Astrocyte of the spinal cord (primary cell): ENCODE data around the gene MGAT5B.

Experiments used
- DNase-seq: peaks from one replicate; pipeline ENCODE4 v3.0.0; 2011; ENCODE audit warnings: low read depth, low spot score
- H3K4me3 ChIP-seq: 2 replicates; pipeline ENCODE4 v1.5.1; 2011; ENCODE audit warnings: low read depth, mild to moderate bottlenecking, low read length, moderate library complexity
- in situ Hi-C: cut with HindIII; loops from 2 replicates; pipeline ENCODE4 v1.10.0; 2017; ENCODE audit warnings: low sequenced_read_pairs
- TF ChIP-seq, protein P1 (sequence below): IDR thresholded peaks from 2 replicates; pipeline ENCODE4 v1.5.1; 2012; ENCODE audit warnings: low read depth, mild to moderate bottlenecking, low read length, inconsistent platforms

Gene MGAT5B

DNA sequence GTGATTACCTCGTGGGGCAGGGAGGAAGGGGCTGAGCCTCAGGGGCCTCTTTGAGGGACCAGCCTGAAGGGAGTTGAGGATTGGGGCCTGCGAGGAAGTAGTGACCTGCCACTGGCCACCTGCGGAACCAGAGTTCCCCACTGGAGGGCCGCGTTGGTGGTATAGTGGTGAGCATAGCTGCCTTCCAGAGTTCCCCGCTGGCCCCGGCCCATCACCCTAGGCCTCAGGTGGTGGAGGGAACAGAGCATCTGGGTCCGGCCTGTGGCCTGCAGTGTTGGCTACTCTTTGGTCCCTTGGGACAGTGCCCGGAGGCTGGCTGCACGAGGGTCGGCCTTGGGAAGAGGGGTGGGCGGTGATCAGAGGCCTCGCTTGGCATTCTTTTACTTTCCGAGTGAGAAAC is 20.5 kb downstream of the MGAT5B start:
- in situ Hi-C loops: no loop called here
- H3K4me3 ChIP-seq: no peak overlapping the region
- TF ChIP-seq, protein P1, sequence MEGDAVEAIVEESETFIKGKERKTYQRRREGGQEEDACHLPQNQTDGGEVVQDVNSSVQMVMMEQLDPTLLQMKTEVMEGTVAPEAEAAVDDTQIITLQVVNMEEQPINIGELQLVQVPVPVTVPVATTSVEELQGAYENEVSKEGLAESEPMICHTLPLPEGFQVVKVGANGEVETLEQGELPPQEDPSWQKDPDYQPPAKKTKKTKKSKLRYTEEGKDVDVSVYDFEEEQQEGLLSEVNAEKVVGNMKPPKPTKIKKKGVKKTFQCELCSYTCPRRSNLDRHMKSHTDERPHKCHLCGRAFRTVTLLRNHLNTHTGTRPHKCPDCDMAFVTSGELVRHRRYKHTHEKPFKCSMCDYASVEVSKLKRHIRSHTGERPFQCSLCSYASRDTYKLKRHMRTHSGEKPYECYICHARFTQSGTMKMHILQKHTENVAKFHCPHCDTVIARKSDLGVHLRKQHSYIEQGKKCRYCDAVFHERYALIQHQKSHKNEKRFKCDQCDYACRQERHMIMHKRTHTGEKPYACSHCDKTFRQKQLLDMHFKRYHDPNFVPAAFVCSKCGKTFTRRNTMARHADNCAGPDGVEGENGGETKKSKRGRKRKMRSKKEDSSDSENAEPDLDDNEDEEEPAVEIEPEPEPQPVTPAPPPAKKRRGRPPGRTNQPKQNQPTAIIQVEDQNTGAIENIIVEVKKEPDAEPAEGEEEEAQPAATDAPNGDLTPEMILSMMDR: no peak
- no peak for DNase-seq

DNA sequence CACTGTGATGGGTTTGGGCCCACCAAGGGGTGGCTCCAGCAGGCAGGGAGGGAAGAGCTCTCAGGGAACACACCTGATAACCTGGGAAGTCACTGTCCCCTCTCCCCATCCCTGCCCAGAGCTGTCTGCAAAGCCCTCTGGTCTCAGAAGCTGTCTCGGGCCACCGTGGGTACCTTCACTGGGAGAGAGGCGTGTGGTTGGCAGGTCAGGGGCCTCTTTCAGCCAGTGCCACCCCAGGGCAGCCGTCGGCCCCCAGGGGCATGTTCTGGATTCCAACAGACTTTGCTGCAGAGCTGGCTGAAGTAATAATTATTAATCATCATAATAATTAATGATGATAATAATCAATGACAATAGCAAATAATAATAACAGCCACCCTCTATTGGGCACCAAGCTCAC is 21.1 kb downstream of the MGAT5B start:
- DNase-seq: no peak
- no peak overlapping the region for H3K4me3 ChIP-seq
- TF ChIP-seq, protein P1: no peak
- in situ Hi-C loops: no loop called here

DNA sequence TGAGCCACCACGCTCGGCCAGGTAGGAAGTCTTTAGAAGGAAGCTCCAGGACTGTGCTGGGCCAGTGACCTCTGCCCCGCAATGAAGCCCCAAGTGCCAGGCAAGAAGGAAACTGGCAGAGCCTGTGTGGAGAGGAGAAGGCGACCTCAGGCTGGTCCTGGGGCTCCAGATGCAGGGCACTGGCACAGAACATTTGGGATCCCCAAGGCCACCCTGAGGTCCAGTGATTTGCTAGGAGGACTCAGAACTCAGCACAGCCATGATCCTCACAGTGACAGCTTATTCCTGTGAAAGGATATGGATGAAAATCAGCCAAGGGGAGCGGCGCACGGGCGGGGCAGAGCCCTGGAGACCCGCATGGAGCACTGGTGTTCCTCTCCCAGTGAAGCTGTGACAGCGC is 24.1 kb downstream of the MGAT5B start:
- in situ Hi-C loops: no loop called here
- TF ChIP-seq, protein P1: no peak
- no peak overlapping the region for H3K4me3 ChIP-seq
- DNase-seq: no peak

DNA sequence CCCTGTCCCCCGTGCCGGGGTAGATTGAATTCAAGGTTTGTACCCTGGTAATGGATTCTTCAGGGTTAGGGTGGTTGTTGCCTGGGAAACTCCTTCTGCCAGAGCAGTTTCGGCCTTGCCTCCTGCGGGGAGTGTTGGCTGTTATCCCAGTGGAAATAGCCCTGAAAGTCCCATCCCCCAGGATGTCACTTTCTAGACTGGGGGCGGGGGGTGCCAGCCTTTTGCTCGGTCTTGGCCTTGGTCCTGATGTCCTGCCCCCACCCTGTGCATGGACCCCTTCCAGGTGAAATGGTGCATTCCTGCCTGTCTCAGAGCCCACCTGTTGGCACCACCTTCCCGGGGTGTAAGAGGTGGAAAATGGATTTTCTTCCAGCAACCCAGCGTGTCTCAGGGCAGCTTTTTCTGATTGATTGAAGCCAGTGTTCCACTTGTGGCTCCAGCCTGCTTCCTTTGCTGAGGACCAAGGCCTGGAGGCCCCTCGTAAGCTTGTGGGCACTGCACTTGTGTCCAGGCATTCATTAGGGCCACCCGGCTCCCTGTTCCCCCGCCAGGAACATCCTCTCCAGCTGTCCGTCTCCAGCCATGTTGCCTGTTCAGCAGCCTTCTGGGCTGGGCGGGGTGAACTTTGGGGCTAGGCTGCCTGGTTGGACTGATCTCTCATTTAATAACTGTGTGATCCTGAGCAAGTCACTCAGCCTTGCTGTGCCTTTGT is 25.6 kb downstream of the MGAT5B start:
- DNase-seq: no peak
- in situ Hi-C loops: no loop called here
- TF ChIP-seq, protein P1: no peak
- no peak overlapping the region for H3K4me3 ChIP-seq

DNA sequence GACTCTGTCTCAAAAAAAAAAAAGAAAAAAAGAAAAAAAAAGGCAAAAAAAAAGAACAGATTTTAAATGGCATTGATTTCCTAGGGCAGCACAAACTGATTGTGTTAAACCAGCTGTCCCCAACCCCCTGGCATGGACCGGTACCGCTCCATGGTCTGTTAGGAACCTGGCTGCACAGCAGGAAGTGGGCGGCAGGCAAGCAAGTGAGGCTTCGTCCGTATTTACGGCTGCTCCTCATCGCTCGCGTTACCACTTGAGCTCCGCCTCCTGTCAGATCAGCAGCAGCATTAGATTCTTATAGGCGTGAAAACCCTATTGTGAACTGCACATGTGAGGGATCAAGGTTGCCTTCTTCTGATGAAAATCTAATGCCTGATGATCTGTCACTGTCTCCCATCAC is 26.6 kb downstream of the MGAT5B start:
- TF ChIP-seq, protein P1: no peak
- no peak overlapping the region for H3K4me3 ChIP-seq
- DNase-seq: no peak
- in situ Hi-C loops: no loop called here

DNA sequence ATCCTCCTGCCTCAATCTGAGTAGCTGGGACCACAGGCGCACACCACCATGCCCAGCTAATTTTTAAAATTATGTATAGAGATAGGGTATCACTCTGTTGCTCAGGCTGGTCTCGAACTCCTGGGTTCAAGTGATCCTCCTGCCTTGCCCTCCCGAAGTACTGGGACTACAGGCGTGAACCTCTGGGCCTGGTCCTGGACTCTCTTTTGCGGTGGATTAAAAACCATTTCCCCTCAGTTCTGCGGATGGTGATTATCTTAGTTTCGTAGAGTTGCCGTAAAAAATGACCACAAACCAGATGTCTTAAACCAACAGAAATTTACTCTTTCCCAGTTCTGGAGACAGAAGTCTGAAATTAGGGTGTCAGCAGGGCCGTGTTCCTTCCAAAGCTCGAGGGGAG is 28.8 kb downstream of the MGAT5B start:
- H3K4me3 ChIP-seq: no peak overlapping the region
- TF ChIP-seq, protein P1: no peak
- in situ Hi-C loops: no loop called here
- DNase-seq: no peak
